NCI-H146 treated with DMSO at 0.1 percent for 48 hours (cell line): ENCODE measurements around the gene TRIM50.
"Not testable (repeated sequence)": the region's sequence is repeated elsewhere in the genome, so short reads cannot be mapped to it uniquely, and the experiment has no call there.

ENCODE experiments used
- DNase-seq: peaks from one replicate; lab custom pipeline; 2025; ENCODE audit not compliant: unreplicated experiment; lab: John Stamatoyannopoulos, UW

TRIM50 gene

DNA sequence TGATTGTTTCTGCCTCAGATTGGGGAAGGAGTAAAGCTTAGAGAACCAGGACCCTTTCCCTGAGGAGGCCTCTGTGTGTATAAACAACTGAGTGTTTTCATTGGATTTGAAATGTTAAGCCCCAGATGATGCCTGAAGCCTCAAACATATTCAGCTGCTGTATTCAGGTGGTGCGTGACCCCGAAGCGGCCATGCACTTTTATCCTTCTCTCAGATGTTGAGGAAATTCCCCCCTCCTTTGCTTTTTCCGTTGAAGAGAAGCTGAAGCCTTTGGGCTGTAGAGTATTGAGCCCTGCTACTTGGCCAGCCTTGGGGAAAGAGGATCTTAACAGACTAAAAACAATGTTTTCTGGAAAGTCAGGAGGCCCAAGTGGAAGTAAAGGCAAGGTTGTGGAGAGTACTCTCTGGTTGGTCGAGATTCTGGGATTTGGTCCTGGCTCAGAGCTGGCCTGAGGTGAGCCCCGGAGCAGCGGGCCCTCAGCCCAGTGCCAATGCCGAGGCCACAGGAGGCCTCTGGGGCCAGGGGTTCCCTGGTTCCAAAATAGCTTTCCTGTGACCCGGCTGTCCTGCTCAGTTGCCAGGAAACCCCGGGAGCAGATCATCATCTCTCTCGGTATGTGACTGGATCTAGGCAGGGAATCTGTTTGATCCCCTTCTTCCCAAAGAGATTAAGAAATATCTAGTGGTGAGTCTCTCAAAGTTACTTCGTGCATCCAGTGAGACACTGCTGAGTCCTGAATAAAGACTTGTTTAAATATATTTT, 22.6 kb upstream of the TRIM50 start:
- no peak for DNase-seq

DNA sequence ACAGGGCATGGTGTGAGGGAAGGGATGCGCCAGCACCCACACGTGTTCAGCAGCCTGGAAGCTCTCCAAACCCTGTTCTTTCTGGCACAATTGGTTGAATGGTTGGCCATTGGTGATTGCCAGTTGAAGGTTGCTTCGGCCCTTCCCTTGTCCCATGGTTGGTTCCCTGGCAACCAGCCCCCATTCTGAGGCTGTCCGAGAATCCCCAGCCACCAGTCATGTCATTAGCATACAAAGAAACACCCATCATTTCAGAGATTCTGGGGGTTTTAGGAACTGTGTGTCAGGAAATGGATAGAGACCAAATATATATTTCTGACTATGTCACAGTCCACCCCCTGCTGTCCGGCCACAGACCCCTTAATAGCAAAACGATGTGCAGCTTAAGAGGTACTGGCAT, 21.9 kb upstream of the TRIM50 start:
- DNase-seq, result no peak

DNA sequence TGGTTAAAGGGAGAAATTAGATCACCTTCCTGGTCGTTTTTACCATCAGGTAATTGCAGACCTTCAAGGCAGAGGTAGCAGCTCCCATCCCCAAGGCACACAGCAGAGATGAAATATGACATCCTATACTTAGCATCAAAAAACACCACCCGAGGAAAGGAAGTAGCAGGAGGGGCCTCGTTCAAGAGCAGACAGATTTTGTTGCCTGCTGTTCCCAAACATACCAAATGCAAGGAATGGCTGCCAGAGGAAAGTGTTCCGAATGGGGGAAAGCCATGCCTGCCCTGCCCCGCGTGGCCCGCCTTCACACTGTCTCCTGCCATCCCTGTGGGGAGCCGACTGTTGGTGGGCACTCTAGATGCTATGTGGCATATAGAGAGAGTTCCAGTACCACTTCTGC, 18.1 kb upstream of the TRIM50 start:
- no peak for DNase-seq

DNA sequence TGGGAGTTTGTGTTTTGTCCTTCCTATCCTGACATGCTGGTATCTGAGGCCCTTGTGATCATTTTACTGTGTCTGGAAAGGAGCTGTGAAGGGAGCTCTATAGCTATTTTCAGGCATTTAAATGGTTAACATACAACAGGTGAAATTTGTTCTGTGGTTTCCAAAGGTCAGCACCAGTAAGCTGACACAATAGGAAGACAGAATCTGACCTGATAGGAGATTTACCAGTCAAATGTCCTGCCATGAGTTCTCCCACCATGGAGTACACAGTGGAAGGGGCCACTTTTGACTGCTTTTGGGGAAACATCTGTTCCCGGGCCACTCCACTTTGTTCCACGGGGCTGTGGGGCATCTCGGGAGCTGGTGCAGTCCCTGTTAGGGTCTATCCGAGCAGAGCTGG, 17.7 kb upstream of the TRIM50 start:
- no peak for DNase-seq

DNA sequence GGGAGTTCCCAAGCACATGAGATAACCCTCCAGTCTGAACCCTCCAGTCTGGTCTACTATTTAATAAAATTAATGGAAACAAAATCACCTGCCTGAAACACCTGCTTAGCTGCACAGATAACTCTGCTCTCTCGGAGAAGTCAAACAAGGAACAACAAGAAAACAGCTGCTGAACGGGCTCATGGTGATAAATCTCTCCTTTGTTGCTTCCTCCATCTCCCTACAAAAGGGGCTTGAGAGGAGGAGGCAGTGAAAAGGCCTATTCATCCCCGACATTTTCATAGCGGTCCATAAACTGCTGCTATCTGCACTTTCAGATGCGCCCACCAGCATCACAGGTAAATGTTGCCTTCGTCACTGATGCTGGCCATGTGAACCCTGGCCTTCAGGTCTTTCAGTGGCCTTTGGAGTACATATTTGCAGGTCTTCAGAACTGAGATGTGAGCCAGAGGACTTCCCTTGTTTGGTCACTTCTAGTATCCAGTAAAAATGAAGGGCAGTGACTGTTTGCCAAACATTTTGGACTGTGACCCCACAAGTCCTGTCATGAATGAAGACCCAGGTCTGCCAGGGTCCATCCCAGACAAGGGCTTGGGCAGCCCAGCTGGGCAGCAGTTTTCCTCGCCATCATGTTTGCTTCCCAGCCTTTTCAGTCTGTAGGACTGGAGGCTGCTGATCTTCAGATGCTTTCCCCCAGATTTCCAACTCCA, 15.9 kb upstream of the TRIM50 start:
- DNase-seq, result peak; percentile 80

DNA sequence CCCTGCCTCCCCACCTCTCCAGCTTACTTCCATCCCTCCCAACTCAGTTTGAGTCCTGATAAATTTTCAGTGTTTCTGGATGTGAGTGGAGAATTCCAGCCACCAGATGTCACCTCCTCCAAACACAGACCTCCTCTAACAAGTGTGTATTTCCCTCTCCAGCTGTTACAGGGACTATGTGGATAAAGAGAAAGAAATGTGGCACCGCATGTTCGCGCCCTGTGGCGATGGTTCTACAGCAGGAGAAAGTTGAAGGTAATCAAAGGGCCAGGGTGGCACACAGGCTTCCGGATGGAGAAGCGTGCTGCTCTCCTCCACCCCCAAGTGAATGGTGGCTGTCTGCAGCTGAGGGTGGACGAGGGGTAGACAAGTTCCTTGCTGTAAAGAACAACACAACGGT, 14.8 kb upstream of the TRIM50 start:
- peak; percentile 24 for DNase-seq

DNA sequence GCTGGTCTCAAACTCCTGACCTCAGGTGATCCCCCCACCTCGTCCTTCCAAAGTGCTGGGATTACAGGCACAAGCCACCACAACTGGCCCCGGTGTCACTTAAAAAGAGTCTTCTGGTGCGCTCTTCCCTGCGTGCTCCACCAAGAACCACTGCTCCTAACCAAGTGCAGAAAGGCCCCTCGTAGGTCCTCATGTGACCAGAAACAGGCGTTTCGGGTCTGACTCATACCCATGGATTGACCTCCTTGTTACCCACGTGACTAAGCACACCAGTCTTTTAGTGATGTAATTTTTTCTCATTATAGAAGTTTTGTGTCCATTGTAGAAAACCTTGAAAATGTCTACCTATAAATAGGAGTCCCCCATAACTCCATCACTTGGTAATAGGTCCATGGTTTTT, 14.0 kb upstream of the TRIM50 start:
- no peak for DNase-seq

DNA sequence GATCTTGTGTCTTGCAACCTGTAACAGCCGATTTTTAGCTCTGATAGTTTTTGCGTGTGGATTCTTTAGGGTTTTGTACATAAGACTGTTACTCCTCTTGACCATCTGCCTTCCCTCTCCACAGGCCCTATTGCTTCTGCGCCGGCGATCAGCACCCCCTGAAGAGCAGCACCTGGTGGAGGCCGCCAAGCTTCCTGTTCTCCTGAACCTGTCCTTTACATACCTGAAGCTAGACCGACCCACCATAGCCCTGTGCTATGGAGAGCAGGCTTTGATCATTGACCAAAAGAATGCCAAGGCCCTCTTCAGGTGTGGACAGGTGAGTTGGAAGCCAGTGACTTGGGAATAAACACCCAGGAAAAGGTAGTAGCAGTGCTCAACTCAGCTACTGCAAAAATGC, 12.6 kb upstream of the TRIM50 start:
- DNase-seq, result peak; percentile 81

DNA sequence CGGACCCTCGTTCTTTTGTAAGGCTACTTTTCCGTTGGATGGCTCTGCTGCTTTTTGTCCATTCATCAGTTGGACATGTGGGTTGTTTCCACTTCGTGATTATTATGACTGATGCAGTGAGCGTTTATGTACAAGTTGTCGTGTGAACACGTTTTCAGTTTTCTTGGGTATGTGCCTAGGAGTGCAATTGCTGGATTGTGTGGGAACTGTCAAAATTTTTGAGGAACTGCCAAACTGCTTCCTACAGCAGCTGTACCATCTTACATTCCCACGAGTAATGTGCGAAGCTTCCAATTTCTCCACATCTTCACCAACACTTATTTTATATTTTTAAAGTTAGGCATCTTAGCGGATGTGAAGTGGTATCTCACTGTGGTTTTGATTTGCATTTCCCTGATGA, 10.4 kb upstream of the TRIM50 start:
- DNase-seq, result no peak

DNA sequence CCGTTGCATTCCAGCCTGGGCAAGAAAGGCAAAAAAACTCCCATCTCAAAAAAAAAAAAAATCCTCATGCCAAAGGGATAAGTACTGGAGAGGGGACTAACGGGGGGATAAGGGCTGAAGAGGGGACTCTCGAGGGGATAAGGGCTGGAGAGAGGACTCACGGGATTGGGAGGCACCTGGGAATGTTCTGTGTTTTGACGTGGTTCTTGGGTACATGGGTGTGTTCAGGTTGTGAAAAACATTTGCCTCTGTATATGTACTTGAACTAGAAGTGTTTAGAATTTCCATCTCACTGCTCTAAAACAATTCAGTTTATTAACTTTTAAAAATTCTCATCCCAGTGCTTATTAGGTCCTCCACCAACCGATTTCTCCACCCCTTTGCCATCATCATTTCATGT, 4.6 kb upstream of the TRIM50 start:
- no peak for DNase-seq

DNA sequence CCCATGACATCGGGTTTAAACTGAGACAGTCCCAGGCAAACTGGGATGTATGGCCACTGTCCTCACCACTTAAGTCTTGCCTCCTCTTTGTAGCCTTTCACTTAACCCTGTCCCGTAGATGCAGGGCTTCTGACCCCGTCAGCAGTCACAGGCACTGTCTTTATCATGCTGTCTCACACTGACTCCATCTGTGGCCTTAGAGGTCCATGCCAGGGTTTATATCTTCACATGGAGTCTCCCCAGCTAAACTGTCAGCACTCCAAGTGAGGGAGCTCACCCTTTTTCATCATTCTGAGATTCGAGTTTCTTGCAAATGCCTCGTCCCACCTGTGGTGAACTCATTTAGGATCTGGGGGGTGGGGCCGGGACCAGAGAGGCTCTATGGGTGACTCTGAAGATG, 2.9 kb upstream of the TRIM50 start:
- no peak for DNase-seq

DNA sequence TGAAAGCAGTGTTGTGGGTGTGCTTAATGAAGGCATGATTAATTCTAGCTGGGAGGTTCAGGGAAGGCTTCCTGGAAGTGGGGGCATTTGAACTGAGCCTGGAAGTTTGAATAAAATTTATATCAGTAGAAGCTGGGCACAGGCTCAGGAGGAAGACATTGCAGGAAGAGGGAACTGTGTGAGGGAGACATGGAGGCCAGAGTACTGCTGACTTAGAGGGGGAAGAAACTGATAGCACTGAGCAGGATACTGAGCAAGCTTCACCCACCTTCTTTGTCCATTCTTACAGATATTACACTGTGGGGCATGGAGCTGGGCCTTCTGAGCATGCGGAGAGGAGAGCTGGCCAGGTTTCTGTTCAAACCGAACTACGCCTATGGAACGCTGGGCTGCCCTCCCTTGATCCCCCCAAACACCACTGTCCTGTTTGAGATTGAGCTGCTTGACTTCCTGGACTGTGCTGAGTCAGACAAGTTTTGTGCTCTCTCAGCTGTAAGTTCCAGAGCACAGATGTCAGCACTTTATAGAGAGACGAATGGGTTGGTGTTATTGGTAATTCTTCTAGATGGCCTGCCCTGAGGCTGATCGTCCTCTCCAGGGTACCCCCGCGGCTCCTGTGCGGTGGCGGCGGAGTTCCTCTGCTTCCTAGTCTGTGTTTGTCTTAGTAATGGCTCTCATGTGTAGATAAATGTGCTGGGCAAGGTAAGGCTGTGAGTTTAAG, 2.1 kb upstream of the TRIM50 start:
- no peak for DNase-seq

DNA sequence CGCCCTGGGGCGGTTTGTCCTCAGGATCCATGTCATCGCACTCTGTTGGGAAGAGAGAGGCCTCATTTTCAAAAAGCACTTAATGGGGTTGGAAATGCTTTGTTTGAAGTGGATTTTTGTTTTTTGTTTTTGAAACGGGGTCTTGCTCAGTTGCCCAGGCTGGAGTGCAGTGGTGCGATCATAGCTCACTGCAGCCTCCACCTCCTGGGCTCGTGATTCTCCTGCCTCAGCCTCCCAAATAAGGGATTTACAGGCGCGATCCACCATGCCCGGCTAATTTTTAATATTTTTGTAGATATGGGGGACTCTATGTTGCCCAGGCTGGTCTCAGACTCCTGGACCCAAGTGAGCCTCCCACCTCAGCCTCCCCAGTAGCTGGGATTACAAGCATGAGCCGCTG, 814 bp upstream of the TRIM50 start:
- DNase-seq, result no peak

DNA sequence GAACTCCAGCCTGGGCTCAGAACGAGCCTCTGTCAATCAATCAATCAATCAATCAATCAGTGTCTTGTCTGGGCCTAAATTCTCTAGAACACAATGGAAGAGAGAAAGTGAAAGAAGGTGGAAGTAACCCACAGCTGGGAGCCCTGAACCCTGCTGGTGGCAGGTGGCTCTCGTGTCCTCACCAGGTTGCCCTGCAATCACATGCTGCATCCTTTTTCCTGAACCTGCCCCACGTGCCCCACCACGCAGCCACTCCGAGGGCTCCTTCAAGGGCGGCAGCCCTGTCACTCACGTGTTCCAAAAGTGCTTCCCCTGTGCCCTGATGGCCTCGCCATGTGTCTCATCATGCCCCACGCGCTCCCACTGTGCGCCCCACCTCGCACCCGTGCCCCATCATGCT, 433 bp downstream of the TRIM50 start:
- DNase-seq, result not testable (repeated sequence)

DNA sequence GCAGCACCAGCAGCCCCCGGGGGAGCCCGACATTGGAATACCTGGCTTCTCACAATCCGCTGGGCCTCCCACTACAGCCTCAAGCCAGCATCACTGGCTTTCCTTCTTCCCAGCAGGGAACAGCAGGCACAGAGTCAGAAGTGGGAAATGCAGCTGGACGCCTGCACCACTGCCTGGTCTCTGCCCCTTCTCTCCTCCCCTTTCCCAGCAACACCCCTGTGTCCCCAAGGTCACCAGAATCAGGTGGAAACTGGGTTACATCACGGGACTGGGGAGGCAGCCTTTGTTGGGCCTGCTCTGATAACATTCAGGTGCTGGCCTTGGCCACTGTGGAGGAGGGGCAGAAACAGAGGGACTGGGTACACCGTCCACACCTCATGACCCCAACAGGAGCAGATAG, 2.5 kb downstream of the TRIM50 start:
- DNase-seq, result not testable (repeated sequence)

DNA sequence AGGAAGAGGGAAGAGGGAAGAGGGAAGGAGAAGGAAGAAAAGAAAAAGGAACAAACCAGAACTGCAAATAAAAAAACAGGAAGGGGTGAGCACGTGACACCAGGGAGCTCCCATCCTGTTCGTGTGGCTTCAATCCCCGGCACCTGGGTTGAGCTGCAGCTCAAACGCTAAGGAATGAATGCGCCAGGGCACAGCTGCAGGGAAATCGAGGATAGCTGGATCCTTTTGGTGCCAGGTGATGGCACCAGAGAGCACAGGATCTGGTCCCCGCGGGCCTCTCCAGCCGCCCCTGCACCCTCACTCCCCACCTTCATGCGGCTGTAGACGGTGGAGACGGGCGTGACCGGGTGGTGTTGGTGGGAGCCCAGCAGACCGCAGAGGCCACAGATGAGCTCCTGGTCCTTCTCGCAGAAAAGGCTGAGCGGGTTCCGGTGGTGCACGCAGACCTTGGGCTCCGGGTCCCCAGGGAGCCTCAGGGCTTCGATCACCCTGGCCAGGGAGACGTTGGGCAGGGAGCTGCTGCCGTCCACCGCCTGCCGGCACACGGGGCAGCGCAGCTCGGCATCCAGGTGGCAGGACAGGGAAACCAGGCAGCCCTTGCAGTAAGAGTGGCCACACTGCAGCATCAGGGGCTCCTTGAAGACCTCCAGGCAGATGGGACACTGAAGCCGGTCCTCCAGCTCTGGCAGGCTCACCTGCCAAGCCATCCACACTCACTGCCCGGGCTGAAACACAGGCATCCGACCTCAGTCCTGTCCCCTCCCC, 3.6 kb downstream of the TRIM50 start:
- peak; percentile 23 for DNase-seq

DNA sequence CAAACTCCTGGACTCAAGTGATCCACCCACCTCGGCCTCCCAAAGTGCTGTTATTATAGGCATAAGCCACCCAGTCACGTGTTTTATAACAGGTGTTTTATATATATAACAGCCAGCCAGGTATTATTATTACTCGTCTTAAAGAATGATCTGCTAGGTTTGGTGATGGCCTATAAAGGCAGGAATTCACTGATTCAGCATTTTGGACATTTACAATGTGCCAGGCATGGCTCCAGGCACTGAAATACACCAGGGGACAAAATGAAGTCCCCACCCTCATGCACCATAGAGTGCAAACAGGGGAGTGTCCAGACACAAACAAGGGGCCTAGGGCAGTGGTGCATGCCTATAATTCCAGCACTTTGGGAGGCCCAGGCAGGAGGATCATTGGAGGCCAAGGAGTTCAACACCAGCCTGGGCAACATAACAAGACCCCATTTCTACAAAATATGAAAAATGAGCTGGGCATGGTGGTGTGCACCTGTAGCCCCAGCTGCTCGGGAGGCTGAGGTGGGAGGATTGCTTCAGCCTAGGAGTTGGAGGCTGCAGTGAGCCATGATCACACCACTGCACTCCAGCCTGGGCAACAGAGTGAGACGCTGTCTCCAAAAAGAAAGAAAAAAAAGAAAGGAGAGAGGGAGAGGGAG, 4.3 kb downstream of the TRIM50 start:
- not testable (repeated sequence) for DNase-seq

DNA sequence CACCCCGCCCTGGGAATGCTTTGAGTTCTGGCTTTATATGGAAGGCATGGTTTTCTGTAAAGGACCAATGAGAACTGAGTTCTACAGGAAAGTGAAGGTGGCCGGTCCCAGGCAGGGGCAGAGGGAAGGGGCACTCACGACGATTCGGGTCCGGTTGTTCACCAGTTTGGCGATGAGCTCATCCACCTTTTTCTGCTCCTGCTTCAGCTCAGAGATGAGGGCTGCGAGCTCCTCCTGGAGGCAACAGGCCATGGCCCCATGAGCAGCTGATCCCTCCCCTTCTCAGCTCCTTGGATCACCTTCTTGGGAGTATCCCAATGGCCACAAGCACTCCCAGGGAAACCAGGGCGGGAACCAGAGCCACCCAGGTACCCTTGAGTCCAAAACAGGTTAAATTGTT, 7.9 kb downstream of the TRIM50 start:
- not testable (repeated sequence) for DNase-seq

DNA sequence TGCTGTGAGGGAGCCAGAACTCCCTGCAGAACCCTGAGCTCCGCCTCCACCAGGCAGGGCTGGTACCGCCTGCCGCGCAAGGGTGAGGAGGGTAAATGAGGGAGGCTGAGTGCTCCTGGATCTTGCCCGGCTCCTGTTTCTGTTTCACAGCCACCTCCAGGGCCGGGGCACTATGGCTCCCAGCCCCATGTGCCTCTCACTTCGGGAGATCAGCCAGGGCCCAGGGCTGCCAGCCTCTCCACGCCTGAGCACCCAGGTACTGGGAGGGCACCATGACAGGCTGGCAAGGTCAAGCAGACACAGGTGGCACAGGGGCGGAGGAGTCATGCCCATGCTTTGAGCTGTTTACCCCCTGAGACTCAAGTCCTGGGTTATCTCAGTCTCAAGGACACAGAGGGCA, 8.3 kb downstream of the TRIM50 start:
- DNase-seq, result not testable (repeated sequence)

DNA sequence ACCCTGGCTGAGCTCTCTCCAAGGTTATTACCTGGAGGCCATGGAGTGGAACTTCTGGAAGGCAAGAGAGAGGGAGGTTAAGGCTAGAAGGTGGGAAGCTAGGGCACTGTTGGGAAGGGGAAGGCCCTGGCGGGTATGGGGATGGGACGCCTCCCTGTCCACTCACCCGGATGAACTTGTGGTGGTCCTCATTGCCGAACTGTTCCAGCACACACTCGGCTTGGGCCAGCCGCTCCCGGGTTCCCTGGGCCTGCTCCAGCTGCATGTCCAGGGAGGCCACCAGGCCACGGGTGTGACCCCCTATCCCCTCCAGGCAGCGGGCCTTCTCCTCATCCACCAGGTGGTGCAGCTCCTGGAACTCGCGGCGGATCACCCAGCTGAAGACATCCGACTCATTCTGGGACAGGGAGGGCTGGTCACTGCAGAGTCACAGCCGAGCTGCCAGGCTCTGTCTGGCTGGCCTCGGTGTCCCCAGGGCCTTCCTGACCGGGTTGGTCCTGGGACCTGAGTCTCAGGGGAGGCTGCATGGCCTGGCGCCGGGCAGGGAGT, 9.2 kb downstream of the TRIM50 start:
- DNase-seq, result not testable (repeated sequence)

DNA sequence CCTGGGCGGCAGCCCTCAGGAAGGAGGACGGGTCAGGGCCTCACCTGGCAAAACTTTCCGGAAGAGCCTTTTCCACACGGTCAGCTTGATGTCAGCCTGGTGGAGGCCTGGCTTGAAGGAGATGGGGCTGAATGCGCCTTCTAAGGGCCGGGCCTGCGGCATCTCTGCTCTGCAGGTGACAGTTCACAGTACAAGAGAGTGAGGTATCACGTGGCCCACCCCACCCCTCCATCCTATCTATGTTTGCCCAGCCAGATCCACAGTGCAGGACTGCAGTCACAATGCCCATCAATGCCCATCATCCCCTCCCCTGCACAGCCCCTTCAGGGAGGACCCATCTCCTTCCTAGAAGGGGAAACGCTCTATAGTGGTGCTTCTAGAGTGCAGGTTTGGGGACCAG, 11.4 kb downstream of the TRIM50 start:
- DNase-seq, result no peak
